WTC11 (cell line): ENCODE data around the gene CBX2.

ENCODE experiments used
- ETV6 ChIP-seq: sonication (generic); formaldehyde crosslinking; IDR thresholded peaks from 2 replicates; pipeline ENCODE4 v1.8.1; 2022; ENCODE audit warnings: mild to moderate bottlenecking, missing genetic modification reagents
- JUN ChIP-seq: sonication (generic); formaldehyde crosslinking; IDR thresholded peaks from 2 replicates; pipeline ENCODE4 v1.8.0; 2023; ENCODE audit warnings: mild to moderate bottlenecking, missing genetic modification reagents
- KAT7 ChIP-seq: sonication (generic); formaldehyde crosslinking; IDR thresholded peaks from 2 replicates; pipeline ENCODE4 v1.8.1; 2023; ENCODE audit warnings: missing genetic modification reagents, mild to moderate bottlenecking, borderline replicate concordance
- NFE2L1 ChIP-seq: sonication (generic); formaldehyde crosslinking; IDR thresholded peaks from 2 replicates; pipeline ENCODE4 v1.8.1; 2023; ENCODE audit warnings: missing genetic modification reagents
- NR3C1 ChIP-seq: sonication (generic); formaldehyde crosslinking; conservative IDR thresholded peaks from 2 replicates; pipeline ENCODE4 v1.8.1; 2023; ENCODE audit warnings: low read depth, mild to moderate bottlenecking, missing genetic modification reagents
- SMAD4 ChIP-seq: sonication (generic); formaldehyde crosslinking; IDR thresholded peaks from 2 replicates; pipeline ENCODE4 v1.8.0; 2022; ENCODE audit warnings: mild to moderate bottlenecking, missing genetic modification reagents
- TP53 ChIP-seq: sonication (generic); formaldehyde crosslinking; IDR thresholded peaks from 2 replicates; pipeline ENCODE4 v1.8.1; 2023; ENCODE audit warnings: mild to moderate bottlenecking, missing genetic modification reagents
- ZBTB21 ChIP-seq: sonication (generic); formaldehyde crosslinking; IDR thresholded peaks from 2 replicates; pipeline ENCODE4 v1.8.1; 2023; ENCODE audit warnings: mild to moderate bottlenecking, missing genetic modification reagents, borderline replicate concordance
- TF ChIP-seq, protein P1 (sequence below): sonication (generic); formaldehyde crosslinking; IDR thresholded peaks from 2 replicates; pipeline ENCODE4 v1.8.0; 2022; ENCODE audit warnings: mild to moderate bottlenecking, missing genetic modification reagents
- TF ChIP-seq, protein P2 (sequence below): fragments of 200-600 bp; IDR thresholded peaks from 2 replicates; pipeline ENCODE4 v1.8.0; 2022; ENCODE audit warnings: antibody characterized with exemption
- TF ChIP-seq, protein P3 (sequence below): sonication (generic); formaldehyde crosslinking; IDR thresholded peaks from 2 replicates; pipeline ENCODE4 v1.8.0; 2023; ENCODE audit warnings: missing genetic modification reagents
- TF ChIP-seq, protein P4 (sequence below): sonication (generic); formaldehyde crosslinking; IDR thresholded peaks from 2 replicates; pipeline ENCODE4 v1.8.0; 2022; ENCODE audit warnings: missing genetic modification reagents
- TF ChIP-seq, protein P5 (sequence below): sonication (generic); formaldehyde crosslinking; IDR thresholded peaks from 2 replicates; pipeline ENCODE4 v1.8.1; 2023; ENCODE audit warnings: mild to moderate bottlenecking, missing genetic modification reagents, moderate library complexity

DNA sequence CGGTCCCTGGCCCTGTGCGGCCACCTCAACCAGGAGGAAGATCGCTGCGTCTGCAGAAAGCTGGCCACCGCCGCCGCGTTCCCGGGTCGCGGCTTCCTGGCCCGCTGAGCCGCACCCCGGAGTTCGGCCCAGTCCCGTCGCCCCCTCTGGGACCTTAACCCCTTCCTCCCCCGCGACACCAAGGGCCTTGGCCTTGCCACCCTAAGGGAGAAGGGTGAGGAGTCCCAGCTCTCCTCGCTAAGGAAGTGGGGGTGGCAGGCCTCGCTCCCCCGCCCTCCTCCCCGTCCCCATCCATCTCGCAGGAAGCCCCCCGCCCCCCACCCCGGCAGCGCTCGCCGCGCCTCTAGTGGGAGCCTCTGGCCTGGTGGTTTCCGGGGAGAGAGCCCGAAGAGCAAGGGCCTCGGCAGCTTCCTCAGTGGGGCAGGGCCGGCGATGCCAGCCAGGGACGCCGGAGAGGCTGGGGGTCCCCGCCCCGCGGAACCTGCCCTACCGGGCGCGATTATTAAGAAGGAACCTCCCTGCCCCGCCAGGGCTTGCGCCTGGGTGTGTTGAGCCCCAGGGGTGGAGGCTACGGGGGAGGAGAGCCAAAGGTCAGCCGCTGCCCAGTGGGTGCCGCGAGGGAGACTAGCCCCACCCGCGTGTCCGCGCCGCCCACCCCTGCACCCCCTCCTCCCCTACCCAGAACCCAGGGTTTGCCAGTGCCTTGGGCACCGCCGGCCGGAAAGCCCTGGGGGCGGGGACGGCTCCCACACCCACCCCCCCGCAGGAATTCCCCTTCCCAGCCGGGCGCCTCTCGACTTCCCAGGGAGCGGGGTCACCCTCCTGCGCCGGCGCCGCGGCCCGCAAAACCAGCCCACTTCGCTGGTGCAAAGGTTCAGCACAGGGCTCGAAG lies 54.5 kb downstream of the CBX2 start:
- TF ChIP-seq, protein P1, sequence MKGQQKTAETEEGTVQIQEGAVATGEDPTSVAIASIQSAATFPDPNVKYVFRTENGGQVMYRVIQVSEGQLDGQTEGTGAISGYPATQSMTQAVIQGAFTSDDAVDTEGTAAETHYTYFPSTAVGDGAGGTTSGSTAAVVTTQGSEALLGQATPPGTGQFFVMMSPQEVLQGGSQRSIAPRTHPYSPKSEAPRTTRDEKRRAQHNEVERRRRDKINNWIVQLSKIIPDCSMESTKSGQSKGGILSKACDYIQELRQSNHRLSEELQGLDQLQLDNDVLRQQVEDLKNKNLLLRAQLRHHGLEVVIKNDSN (CRISPR knock-in tag): no peak
- TF ChIP-seq, protein P2, sequence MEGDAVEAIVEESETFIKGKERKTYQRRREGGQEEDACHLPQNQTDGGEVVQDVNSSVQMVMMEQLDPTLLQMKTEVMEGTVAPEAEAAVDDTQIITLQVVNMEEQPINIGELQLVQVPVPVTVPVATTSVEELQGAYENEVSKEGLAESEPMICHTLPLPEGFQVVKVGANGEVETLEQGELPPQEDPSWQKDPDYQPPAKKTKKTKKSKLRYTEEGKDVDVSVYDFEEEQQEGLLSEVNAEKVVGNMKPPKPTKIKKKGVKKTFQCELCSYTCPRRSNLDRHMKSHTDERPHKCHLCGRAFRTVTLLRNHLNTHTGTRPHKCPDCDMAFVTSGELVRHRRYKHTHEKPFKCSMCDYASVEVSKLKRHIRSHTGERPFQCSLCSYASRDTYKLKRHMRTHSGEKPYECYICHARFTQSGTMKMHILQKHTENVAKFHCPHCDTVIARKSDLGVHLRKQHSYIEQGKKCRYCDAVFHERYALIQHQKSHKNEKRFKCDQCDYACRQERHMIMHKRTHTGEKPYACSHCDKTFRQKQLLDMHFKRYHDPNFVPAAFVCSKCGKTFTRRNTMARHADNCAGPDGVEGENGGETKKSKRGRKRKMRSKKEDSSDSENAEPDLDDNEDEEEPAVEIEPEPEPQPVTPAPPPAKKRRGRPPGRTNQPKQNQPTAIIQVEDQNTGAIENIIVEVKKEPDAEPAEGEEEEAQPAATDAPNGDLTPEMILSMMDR: no peak
- no peak for TF ChIP-seq JUN
- no peak for TF ChIP-seq TP53 (CRISPR knock-in tag)
- TF ChIP-seq NR3C1 (CRISPR knock-in tag): no peak
- TF ChIP-seq, protein P3, sequence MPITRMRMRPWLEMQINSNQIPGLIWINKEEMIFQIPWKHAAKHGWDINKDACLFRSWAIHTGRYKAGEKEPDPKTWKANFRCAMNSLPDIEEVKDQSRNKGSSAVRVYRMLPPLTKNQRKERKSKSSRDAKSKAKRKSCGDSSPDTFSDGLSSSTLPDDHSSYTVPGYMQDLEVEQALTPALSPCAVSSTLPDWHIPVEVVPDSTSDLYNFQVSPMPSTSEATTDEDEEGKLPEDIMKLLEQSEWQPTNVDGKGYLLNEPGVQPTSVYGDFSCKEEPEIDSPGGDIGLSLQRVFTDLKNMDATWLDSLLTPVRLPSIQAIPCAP (CRISPR knock-in tag): no peak
- TF ChIP-seq NFE2L1 (CRISPR knock-in tag): no peak
- TF ChIP-seq, protein P4, sequence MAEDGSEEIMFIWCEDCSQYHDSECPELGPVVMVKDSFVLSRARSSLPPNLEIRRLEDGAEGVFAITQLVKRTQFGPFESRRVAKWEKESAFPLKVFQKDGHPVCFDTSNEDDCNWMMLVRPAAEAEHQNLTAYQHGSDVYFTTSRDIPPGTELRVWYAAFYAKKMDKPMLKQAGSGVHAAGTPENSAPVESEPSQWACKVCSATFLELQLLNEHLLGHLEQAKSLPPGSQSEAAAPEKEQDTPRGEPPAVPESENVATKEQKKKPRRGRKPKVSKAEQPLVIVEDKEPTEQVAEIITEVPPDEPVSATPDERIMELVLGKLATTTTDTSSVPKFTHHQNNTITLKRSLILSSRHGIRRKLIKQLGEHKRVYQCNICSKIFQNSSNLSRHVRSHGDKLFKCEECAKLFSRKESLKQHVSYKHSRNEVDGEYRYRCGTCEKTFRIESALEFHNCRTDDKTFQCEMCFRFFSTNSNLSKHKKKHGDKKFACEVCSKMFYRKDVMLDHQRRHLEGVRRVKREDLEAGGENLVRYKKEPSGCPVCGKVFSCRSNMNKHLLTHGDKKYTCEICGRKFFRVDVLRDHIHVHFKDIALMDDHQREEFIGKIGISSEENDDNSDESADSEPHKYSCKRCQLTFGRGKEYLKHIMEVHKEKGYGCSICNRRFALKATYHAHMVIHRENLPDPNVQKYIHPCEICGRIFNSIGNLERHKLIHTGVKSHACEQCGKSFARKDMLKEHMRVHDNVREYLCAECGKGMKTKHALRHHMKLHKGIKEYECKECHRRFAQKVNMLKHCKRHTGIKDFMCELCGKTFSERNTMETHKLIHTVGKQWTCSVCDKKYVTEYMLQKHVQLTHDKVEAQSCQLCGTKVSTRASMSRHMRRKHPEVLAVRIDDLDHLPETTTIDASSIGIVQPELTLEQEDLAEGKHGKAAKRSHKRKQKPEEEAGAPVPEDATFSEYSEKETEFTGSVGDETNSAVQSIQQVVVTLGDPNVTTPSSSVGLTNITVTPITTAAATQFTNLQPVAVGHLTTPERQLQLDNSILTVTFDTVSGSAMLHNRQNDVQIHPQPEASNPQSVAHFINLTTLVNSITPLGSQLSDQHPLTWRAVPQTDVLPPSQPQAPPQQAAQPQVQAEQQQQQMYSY (CRISPR knock-in tag): no peak
- TF ChIP-seq ZBTB21 (CRISPR knock-in tag): no peak
- TF ChIP-seq, protein P5, sequence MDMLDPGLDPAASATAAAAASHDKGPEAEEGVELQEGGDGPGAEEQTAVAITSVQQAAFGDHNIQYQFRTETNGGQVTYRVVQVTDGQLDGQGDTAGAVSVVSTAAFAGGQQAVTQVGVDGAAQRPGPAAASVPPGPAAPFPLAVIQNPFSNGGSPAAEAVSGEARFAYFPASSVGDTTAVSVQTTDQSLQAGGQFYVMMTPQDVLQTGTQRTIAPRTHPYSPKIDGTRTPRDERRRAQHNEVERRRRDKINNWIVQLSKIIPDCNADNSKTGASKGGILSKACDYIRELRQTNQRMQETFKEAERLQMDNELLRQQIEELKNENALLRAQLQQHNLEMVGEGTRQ: no peak
- TF ChIP-seq KAT7 (CRISPR knock-in tag): no peak
- no peak for TF ChIP-seq ETV6 (CRISPR knock-in tag)
- TF ChIP-seq SMAD4 (CRISPR knock-in tag): no peak
